ENCODE measurements around the gene BMP4. TPM values are rescaled to one million over a fixed set of nuclear protein-coding genes. Genes with fewer than 3 reads are reported as not detected.

The BMP4 gene
- total RNA-seq, 2 donors from 2014 or later: 9.2 to 12.5 TPM

DNA sequence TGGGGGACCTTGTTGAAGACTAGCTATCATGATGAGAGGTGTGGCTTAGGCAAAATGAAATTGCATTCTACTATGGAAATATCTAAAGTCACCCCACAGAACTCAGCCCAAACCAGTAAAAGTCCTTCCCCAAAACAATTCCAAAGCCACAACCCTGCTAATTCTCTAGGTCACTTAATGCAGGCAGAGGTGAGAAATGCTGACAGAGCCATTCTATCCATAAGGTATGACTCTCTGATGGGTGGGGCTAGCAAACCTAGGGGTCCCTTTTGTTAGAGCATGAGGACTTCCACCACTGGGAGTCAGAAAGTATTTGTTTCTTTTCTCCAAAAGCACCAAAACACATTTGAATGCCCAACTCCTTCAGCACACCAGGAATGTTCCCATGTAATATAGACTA, 12.7 kb upstream of the BMP4 start:
- DNase-seq (no peak), ATAC-seq (no peak)
- intact Hi-C loops (cut with DNase I): no loop called here

- intact Hi-C loops (cut with DNase I): no loop called here
- ATAC-seq (no peak), DNase-seq (no peak)
These were observed 12.1 kb upstream of the BMP4 start for GRCh38 chr14:53968726-53969125.

- ATAC-seq: no peak
- no peak for DNase-seq
- intact Hi-C loops (cut with DNase I): no loop called here
These were observed 11.0 kb upstream of the BMP4 start for GRCh38 chr14:53967606-53968005.

- ATAC-seq (peak in 1 of 2 donors; percentile 68), DNase-seq (no peak)
- intact Hi-C loops (cut with DNase I): no loop called here
These were observed 7.6 kb upstream of the BMP4 start for GRCh38 chr14:53964249-53964648.

DNA sequence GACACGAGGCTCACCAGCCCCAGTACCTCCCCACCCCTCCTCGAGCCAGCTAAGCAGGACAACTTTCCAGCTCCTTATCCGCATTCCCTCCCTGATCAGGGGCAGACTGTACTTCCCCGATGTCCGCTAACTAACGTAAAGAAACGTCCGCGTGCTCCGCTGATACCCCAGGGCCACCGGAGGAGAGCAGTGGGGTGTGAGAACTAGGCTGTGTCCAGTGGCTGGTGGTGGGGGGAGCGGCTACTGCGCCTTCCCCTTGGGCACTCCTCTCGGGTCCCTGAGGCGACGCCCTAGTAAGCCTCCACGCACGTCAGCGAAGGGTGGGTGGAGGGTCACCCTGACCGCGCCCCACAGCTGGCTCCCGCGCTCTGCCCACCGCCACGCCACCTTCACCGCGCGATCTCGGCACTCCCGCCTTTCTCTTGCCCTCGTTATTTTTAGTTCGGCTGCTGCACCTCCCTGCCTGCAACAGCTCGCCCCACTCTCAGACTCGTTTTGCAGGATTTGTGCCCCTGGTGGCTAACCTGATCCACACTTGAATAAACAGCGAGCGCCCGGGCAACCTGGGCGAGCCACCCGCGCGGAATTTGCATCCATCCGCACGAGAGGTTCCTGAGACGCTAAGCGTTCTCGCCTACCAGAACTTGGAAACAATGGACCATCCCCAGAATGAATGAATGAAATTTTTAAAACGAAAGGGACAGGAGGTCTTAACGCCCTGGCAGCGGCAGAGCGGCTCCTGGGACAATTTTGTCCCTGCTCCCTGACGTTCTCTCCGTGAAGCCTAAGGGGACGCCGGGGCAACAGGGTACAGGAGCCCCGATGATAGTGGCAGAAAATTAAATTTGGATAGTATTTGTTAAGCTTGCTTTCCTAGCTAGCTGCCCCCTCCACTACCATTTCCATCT, 6.9 kb upstream of the BMP4 start:
- peak; percentile 55 for DNase-seq
- intact Hi-C loops (cut with DNase I): no loop called here
- peak; percentile 84 to 94 for ATAC-seq

- DNase-seq (no peak), ATAC-seq (peak in 1 of 2 donors; percentile 75)
- intact Hi-C loops (cut with DNase I): no loop called here
These were observed 6.3 kb upstream of the BMP4 start for GRCh38 chr14:53962953-53963319.

DNA sequence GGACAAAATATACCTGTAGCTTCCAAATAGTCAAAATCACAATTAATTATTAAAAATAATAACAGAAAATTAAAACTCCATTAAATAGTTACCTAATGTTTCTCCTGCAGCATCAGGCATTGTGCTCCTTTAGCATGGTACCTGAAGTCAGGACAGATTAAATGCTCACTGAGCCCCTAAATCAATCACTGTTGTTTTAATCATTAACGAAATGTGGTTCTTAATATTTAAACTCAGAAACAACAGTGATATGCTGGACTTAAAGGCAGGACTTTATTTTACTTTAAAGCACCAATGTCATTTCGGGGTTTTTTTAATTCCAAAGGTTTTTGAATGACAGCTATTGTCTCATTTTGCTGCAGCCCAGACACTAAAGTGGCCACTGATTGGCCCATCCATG, 2.0 kb upstream of the BMP4 start:
- intact Hi-C loops (cut with DNase I): loop anchor here (10.0 kb wide), 1 partner anchor 216 kb away; no protein-coding TSS in a partner anchor
- no peak for ATAC-seq
- DNase-seq: no peak

- intact Hi-C loops (cut with DNase I): loop anchor here (10.0 kb wide), 1 partner anchor 217 kb away; no protein-coding TSS in a partner anchor
- no peak for ATAC-seq
- DNase-seq: no peak
These were observed 1.1 kb upstream of the BMP4 start for GRCh38 chr14:53957739-53958138.

- intact Hi-C loops (cut with DNase I): loop anchor here (10.0 kb wide), 1 partner anchor 219 kb away; no protein-coding TSS in a partner anchor
- ATAC-seq (peak; percentile 13 to 26), DNase-seq (peak; percentile 82)
These were observed 776 bp downstream of the BMP4 start for GRCh38 chr14:53955671-53956426.

DNA sequence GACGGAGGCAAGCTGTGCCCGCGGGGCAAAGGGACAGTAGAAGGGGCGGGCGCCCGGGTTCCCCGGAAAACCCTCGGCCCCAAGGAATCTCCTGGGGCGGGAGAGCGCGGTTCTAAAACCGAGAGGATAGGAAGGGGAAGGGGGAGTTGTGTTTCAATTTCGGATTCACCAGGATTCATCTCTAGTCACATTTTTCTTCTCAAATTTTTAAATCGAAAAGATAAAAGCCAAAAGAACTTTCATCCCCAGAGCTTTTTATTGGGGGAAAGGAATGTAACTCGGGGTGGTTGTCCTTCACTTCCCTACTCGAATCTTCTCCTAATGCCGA, 1.4 kb downstream of the BMP4 start:
- DNase-seq (no peak), ATAC-seq (no peak)
- intact Hi-C loops (cut with DNase I): loop anchor here (10.0 kb wide), 1 partner anchor 220 kb away; no protein-coding TSS in a partner anchor

DNA sequence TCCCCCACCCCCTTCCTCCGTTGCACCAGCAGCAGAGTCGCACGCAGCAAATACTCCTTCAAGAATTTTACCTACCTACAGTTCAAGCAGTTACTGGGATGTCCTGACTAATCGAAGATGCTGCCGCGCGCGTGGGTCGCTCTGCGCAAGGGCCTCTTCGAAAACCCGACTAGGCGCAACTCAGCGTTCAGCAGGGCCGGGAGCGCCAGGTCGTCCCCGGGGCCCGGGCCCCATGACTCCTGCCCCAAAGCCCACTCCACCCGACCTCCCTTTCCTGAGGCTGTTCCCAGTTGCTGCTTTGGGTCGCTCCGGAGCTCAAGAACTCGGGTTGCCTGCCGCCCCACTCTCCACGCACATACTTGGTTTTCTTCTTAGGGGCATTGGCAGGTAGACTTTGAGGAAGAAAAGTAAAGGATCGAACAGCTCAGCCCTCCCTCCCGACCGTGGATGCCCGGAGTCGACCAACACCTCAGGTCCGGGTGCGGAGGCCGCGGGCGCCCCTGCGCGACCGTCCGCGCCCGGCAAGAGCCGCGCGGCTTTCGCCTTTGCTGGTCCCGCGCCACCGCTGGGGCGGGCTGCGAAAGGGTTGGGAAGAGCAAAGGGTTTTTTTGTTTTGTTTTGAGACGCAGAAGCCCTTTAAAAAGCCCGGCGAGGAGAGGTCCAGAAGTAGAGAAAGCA, 1.9 kb downstream of the BMP4 start:
- ATAC-seq (no peak), DNase-seq (peak; percentile 37)
- intact Hi-C loops (cut with DNase I): loop anchor here (5.0 to 10.0 kb wide), 2 partner anchors 62 to 220 kb away; no protein-coding TSS in a partner anchor

GRCh38 chr14:53953828-53954550, 2.6 kb downstream of the BMP4 start:
- intact Hi-C loops (cut with DNase I): loop anchor here (5.0 to 10.0 kb wide), 2 partner anchors 62 to 221 kb away; no protein-coding TSS in a partner anchor
- DNase-seq (peak; percentile 55), ATAC-seq (peak; percentile 27 to 38)

DNA sequence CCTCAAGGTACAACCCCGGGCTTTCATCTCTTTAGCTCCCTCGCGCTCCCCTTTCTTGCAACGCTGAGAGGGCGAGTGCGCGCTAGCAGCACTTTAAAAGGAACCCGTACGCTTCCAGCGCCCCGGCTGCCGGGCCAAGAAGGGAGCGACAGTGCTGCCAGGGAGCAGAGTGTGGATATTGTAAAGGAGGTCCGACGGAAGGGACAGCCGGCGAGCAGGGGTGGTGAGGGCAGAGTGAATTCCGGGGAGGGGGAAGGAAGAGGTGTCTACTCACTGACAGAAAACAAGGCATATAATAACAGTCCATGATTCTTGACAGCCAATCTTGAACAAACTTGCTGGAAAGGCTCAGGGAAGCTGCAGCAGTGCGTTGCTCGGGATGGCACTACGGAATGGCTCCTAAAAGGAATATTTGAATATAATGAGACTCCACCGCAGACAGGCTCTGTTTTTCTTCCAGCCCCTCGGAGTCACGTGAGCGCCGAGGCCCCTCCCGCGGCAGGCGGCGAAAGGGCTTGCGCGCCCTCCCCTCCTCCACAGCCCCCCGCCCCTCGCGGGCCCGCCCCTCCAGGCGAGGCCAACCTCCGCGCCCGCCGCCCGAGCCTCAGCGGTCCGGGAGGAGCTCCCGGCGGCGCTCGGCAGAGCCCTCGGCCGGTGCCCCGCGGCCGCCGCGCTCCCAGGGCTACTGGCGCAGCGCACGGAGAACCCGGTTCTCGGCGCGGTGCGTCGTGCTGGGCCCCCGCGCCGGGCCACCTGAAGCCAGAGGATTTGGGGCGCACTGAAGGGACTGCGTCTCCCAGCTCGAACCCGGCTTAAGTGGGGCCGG, 3.4 kb downstream of the BMP4 start:
- intact Hi-C loops (cut with DNase I): loop anchor here (5.0 to 10.0 kb wide), 2 partner anchors 61 to 222 kb away; no protein-coding TSS in a partner anchor
- ATAC-seq: peak; percentile 90 to 92
- peak; percentile 87 for DNase-seq

DNA sequence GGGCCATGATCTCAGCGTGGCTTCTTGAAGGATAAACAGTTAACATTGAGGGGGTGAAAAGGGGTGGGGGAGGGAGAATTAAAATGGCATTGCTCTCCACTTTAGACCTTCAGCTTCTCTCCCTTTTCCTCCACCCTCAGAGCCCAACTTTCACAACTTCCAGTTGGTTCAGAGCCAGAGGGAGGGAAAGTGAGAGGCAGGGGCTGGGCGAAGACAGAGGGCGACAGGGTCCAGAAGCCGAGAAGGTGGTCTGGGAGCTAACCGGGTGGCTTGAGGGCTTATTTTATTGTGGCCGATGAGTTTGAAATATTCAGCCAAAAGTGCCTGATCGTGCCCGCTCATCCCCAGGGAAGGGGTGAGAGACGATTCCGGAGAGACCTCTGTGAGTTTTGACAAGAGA, 4.1 kb downstream of the BMP4 start:
- intact Hi-C loops (cut with DNase I): loop anchor here (5.0 to 10.0 kb wide), 2 partner anchors 60 to 222 kb away; no protein-coding TSS in a partner anchor

DNA sequence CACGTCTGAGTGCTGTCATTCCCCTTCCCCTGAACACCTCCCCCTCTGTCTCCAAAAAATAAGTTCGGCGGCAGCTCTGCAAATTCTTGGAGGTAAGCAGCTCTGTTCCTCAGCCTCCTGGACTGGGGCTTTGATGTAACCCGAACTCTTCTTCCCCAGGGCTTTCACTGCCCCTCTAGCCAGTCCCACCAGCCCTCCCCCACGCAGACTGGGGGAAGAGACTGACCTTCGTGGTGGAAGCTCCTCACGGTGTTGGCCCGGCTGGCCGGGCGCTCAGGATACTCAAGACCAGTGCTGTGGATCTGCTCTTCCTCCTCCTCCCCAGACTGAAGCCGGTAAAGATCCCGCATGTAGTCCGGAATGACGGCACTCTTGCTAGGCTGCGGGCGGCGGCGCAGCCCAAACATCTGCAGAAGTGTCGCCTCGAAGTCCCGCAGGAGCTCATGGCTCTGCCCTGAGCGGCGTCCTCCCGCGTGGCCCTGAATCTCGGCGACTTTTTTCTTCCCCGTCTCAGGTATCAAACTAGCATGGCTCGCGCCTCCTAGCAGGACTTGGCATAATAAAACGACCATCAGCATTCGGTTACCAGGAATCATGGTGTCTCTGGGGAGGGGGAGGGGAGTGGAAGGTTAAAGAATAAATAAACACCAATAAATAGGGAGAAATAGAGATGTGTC, 4.9 kb downstream of the BMP4 start:
- intact Hi-C loops (cut with DNase I): loop anchor here (5.0 to 10.0 kb wide), 2 partner anchors 59 to 223 kb away; no protein-coding TSS in a partner anchor
- DNase-seq: no peak

More for the DNA sequence above, 4.1 kb downstream of the BMP4 start:
- no peak for ATAC-seq
- no peak for DNase-seq

DNA sequence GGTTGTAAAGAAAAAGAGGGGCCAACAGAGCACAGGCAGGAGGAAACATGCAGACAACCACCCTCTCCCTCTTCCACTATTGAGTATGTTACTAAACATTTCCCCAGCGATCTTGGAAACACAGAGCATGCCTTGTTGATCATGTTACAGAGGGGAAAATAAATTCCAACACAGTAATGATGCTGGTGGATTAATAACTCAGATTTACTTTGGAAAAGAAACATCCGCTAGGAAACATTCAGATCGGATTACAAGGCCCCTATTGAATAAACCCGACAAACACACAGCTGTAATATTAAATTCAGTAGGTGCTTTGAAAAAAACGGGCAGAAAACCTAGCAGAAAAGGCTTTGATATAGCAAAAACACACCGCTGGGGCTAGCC, 5.4 kb downstream of the BMP4 start:
- ATAC-seq (no peak), DNase-seq (no peak)
- intact Hi-C loops (cut with DNase I): loop anchor here (5.0 to 10.0 kb wide), 2 partner anchors 59 to 224 kb away; no protein-coding TSS in a partner anchor

More for the DNA sequence above, 4.9 kb downstream of the BMP4 start:
- no peak for ATAC-seq
